Heart left ventricle (tissue), 13 donors: ENCODE data around the gene LIPM.

Experiments used
- POLR2A ChIP-seq, 2 donors: fragments of 450-650 bp; IDR thresholded peaks; one replicate each; pipeline ENCODE4 v1.6.1; 2017; ENCODE audit warnings: antibody characterized with exemption in 2 of 2, mild to moderate bottlenecking in 2 of 2, moderate library complexity in 2 of 2
- TF ChIP-seq, protein P1 (sequence below), 12 donors: fragments of 200-600 bp; sonication (generic) in 4 of 12; IDR thresholded peaks; one replicate each; pipeline versions ENCODE4 v1.5.0 to v1.8.0; 2018 to 2022; ENCODE audit warnings: antibody characterized with exemption in 12 of 12, mild to moderate bottlenecking in 5 of 12
- donor health status: ischemic (EF 13 %, LVEDD 7.1; RV severe dilation, severe dysfunction).
- donor health status: DM: no; HTN: yes; CAD: no.
- donor health status: DM: no; HTN: no; CAD: no.
- donor health status: ischemic (EF 25% LVEDD 6.9; RV normal size, moderate dysfunction).
- donor health status: ischemic (EF 25% LVEDD 5.7; RV mildly dilated, moderate dysfunction).
- donor health status: ischemic (EF 35%, LVEDD 5.7; RV mildly dilated, moderate dysfunction).
- donor health status: nonischemic (EF 11% LVEDD 7.7; RV severe dilation, severe dysfunction).
- donor health status: DM: yes; HTN: yes; CAD: no.
- donor health status: PGD.
- donor health status: ischemic (EF 29% LVEDD 5.4; RV normal size, mild dysfunction).
- donor health status: nonischemic (EF 23%, LVEDD 6.1; RV moderate dilation, normal function).

GRCh38 chr10:88763441-88763840 is 39.1 kb upstream of the LIPM start:
- TF ChIP-seq, protein P1, sequence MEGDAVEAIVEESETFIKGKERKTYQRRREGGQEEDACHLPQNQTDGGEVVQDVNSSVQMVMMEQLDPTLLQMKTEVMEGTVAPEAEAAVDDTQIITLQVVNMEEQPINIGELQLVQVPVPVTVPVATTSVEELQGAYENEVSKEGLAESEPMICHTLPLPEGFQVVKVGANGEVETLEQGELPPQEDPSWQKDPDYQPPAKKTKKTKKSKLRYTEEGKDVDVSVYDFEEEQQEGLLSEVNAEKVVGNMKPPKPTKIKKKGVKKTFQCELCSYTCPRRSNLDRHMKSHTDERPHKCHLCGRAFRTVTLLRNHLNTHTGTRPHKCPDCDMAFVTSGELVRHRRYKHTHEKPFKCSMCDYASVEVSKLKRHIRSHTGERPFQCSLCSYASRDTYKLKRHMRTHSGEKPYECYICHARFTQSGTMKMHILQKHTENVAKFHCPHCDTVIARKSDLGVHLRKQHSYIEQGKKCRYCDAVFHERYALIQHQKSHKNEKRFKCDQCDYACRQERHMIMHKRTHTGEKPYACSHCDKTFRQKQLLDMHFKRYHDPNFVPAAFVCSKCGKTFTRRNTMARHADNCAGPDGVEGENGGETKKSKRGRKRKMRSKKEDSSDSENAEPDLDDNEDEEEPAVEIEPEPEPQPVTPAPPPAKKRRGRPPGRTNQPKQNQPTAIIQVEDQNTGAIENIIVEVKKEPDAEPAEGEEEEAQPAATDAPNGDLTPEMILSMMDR (IDR thresholded peaks at IDR 0.05): no peak
- no peak for TF ChIP-seq POLR2A (IDR thresholded peaks at IDR 0.05)
